ENCODE results near the gene SYT7.

The SYT7 gene

GRCh38 chr11:61553373-61554171 lies 27.3 kb downstream of the SYT7 start:
- DNase-seq = peak in 3 of 4 experiments; percentile 16 to 34 (median 20)

- no peak for DNase-seq
Observed at GRCh38 chr11:61552108-61552635, 28.7 kb downstream of the SYT7 start.

GRCh38 chr11:61551634-61552033 lies 29.2 kb downstream of the SYT7 start:
- DNase-seq = peak in 1 of 4 experiments; percentile 14

- DNase-seq = no peak
Observed at GRCh38 chr11:61550665-61551227, 30.1 kb downstream of the SYT7 start.

- DNase-seq = no peak
Observed at GRCh38 chr11:61549662-61550568, 31.0 kb downstream of the SYT7 start.

GRCh38 chr11:61549177-61549576 lies 31.7 kb downstream of the SYT7 start:
- DNase-seq = no peak

GRCh38 chr11:61547246-61547645 lies 33.6 kb downstream of the SYT7 start:
- no peak for DNase-seq

- DNase-seq = no peak
Observed at GRCh38 chr11:61546663-61547062, 34.2 kb downstream of the SYT7 start.

- DNase-seq = no peak
Observed at GRCh38 chr11:61545921-61546320, 35.0 kb downstream of the SYT7 start.

GRCh38 chr11:61545341-61545740 lies 35.5 kb downstream of the SYT7 start:
- peak in 3 of 4 experiments; percentile 23 to 45 (median 29) for DNase-seq

- no peak for DNase-seq
Observed at GRCh38 chr11:61544466-61544865, 36.4 kb downstream of the SYT7 start.

- no peak for DNase-seq
Observed at GRCh38 chr11:61543606-61544306, 37.1 kb downstream of the SYT7 start.

GRCh38 chr11:61542705-61543104 lies 38.2 kb downstream of the SYT7 start:
- DNase-seq = no peak

GRCh38 chr11:61542024-61542461 lies 38.8 kb downstream of the SYT7 start:
- DNase-seq = no peak

GRCh38 chr11:61541598-61541997 lies 39.3 kb downstream of the SYT7 start:
- peak; percentile 9 to 43 (median 34) for DNase-seq

GRCh38 chr11:61540528-61540927 lies 40.3 kb downstream of the SYT7 start:
- no peak for DNase-seq

- DNase-seq = no peak
Observed at GRCh38 chr11:61539831-61540357, 41.0 kb downstream of the SYT7 start.

GRCh38 chr11:61539006-61539405 lies 41.9 kb downstream of the SYT7 start:
- DNase-seq = no peak

- DNase-seq = no peak
Observed at GRCh38 chr11:61538636-61538961, 42.3 kb downstream of the SYT7 start.

GRCh38 chr11:61537326-61537725 lies 43.5 kb downstream of the SYT7 start:
- no peak for DNase-seq

GRCh38 chr11:61536676-61537270 lies 44.1 kb downstream of the SYT7 start:
- no peak for DNase-seq
